Activated CD8-positive, alpha-beta T cell treated with anti-CD3 and anti-CD28 coated beads, Interleukin-2, amount 10 ng/mL, durations not matched to agents 7 days and 5 days (primary cell): ENCODE data around the gene PRICKLE2. TPM values are rescaled to one million over a fixed set of nuclear protein-coding genes. Genes with fewer than 3 reads are reported as not detected.

Source experiments
- ATAC-seq: fragments of 150-1000 bp; cut with Tn5 transposase; one replicate; pipeline ENCODE4 v1.10.0; 2021; ENCODE audit warnings: moderate library complexity
- CTCF ChIA-PET: fragments of 350-600 bp; sonication (Branson Sonifier 250); formaldehyde crosslinking; loops from one replicate; lab custom pipeline; 2021; ENCODE audit warnings: antibody characterized with exemption; lab: Charles Lee
- POLR2A ChIA-PET: fragments of 350-600 bp; sonication (Branson Sonifier 250); formaldehyde crosslinking; loops from one replicate; lab custom pipeline; 2021; ENCODE audit warnings: antibody characterized with exemption; lab: Charles Lee
- DNase-seq: peaks from one replicate; pipeline ENCODE4 v3.0.0-alpha.2; 2020
- H3K27ac Mint-ChIP-seq: one replicate; pipeline ENCODE4 v1.8.0; 2021; ENCODE audit warnings: mild to moderate bottlenecking, mixed read lengths
- H3K27me3 Mint-ChIP-seq: one replicate; pipeline ENCODE4 v1.8.0; 2021; ENCODE audit warnings: low read depth, mixed read lengths
- H3K36me3 Mint-ChIP-seq: one replicate; pipeline ENCODE4 v1.8.0; 2021; ENCODE audit warnings: low read depth, mixed read lengths
- H3K4me1 Mint-ChIP-seq: one replicate; pipeline ENCODE4 v1.8.0; 2021; ENCODE audit warnings: low read depth, mixed read lengths
- H3K4me3 Mint-ChIP-seq: one replicate; pipeline ENCODE4 v1.8.0; 2021; ENCODE audit warnings: mild to moderate bottlenecking, mixed read lengths
- H3K9me3 Mint-ChIP-seq: one replicate; pipeline ENCODE4 v1.8.0; 2022; ENCODE audit warnings: mixed read lengths; ENCODE audit not compliant: insufficient read depth
- total RNA-seq, 2 experiments: library from RNA; stranded (reverse); gene quantifications; one replicate each; pipeline ENCODE4 v1.2.3, GENCODE V29; 2021

PRICKLE2 gene
- total RNA-seq, 2 experiments from 2014 or later = not detected

- Mint-ChIP-seq H3K4me1 (no peaks in the 10 kb centered on the region), H3K36me3 (no peaks in the 10 kb centered on the region), H3K9me3 (no peaks in the 10 kb centered on the region), H3K27ac (no peak overlapping the region), H3K27me3 (no peaks in the 10 kb centered on the region), H3K4me3 (no peak overlapping the region)
- no peak for ATAC-seq
- ChIA-PET POLR2A (no interaction called here), CTCF (no interaction called here)
- DNase-seq = no peak
These were observed 10.2 kb downstream of the PRICKLE2 start for GRCh38 chr3:64215103-64215502.

DNA sequence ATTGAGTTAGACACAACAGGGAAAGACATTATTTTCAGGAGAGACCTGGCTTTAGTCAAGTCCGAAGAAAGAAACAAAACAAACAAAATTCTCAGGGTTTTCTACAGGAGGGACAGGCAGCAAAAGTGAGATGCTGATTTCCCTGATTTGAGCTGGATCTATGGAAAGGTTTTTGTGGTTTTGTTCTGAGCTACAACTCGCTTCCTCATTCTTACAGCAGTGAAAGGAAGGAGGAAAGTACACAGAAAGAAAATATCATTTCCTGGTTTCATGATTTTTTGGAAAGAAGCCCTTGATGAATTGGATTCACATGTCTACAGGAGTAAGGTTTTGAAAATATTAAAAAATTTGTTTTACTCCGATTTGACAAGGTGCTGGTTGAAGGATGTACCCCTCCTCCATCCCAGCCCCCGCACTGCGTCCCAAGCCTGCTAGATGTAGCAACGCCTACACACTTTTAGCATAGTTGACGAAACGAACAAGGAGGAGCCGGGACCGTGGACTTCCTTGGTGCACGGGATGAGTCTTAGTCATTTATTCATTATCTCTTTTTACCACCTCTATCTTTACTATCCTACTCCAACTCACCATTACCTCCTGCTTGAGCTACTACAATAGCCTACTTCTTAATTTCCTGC is 10.8 kb downstream of the PRICKLE2 start:
- CTCF ChIA-PET = no interaction called here
- no peaks in the 10 kb centered on the region for H3K4me1 Mint-ChIP-seq

GRCh38 chr3:64213962-64214379 is 11.3 kb downstream of the PRICKLE2 start:
- no peaks in the 10 kb centered on the region for H3K36me3 Mint-ChIP-seq
- CTCF ChIA-PET = no interaction called here
- H3K27ac Mint-ChIP-seq = no peak overlapping the region
- POLR2A ChIA-PET = no interaction called here
- DNase-seq (no peak), ATAC-seq (no peak)
- H3K9me3 Mint-ChIP-seq = no peaks in the 10 kb centered on the region
- H3K4me3 Mint-ChIP-seq = no peak overlapping the region
- H3K4me1 Mint-ChIP-seq = no peaks in the 10 kb centered on the region
- H3K27me3 Mint-ChIP-seq = no peaks in the 10 kb centered on the region

More for the DNA sequence above, 10.8 kb downstream of the PRICKLE2 start:
- no peaks in the 10 kb centered on the region for H3K36me3 Mint-ChIP-seq
- no peak overlapping the region for H3K27ac Mint-ChIP-seq
- H3K9me3 Mint-ChIP-seq = no peaks in the 10 kb centered on the region
- no peak overlapping the region for H3K4me3 Mint-ChIP-seq
- DNase-seq (no peak), ATAC-seq (no peak)
- POLR2A ChIA-PET = no interaction called here
- H3K27me3 Mint-ChIP-seq = no peaks in the 10 kb centered on the region

DNA sequence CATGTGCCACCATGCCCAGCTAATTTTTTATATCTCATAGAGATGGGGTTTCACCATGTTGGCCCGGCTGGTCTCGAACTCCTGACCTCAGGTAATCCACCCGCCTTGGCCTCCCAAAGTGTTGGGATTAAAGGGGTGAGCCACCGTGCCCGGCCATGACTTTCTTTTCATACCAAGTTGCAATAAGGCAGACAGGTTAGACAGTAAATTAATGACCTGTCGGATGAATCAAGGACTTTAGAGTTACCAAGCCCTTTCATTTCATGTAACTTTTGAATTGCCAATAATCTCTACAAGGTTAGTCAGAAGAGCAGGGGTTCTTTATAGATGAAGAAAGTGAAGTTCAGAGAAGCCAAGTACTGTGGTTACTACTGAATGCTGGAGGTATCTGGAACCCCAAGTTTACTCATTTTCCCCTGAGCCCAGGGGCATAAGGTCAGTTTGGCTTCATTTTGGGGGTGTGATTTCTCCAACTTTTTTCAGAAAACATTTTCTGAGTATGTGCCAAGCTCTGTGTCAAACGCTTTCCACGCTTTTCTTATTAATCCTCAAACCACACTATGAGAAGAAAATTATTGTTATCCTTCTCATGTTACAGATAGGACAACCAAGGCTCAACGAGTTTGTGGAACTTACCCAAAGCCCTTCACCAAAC is 11.9 kb downstream of the PRICKLE2 start:
- no peak for ATAC-seq
- no peak for DNase-seq
- no peaks in the 10 kb centered on the region for H3K27me3 Mint-ChIP-seq
- H3K4me3 Mint-ChIP-seq = no peak overlapping the region
- CTCF ChIA-PET = no interaction called here
- H3K36me3 Mint-ChIP-seq = no peaks in the 10 kb centered on the region
- no peak overlapping the region for H3K27ac Mint-ChIP-seq
- no peaks in the 10 kb centered on the region for H3K9me3 Mint-ChIP-seq
- POLR2A ChIA-PET = no interaction called here
- no peaks in the 10 kb centered on the region for H3K4me1 Mint-ChIP-seq

DNA sequence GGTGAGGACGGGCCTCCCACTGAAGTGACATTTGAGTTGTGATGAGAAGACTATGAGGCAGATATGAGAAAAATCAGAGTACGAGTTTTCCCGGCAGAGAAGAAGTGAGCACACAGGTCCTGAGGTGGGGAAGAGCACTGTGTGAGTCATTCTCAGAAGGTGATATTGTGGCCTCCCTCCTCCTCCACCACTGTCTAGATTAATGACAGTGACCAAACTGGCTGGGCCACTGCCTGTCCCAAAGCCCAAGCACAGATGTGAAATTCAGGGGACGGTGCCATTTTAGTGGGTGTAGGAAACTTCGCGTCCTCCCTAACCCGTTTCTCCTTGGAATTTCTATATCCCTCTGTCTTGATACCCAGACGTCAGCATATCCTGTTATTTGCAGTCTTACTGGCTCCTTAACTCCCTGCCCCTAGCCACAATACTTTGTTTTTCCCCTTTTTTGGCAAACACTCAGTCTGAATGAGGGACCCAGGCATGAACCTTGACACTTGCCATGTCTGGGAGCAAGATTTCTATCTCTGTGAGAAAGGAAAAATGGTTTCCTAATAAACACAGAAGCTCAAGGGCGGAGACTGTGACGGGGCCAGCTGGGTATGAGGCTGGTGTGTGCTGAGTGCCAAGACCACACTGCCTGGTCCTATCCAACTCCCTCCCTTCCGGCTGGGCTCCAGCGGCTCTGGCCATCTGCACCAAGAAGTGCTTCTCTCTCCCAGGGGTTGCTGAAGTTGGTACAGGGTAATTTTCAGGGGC is 15.2 kb downstream of the PRICKLE2 start:
- no peak overlapping the region for H3K27ac Mint-ChIP-seq

GRCh38 chr3:64207289-64208080 is 17.8 kb downstream of the PRICKLE2 start:
- Mint-ChIP-seq H3K27ac (no peak overlapping the region), H3K4me1 (no peaks in the 10 kb centered on the region), H3K36me3 (no peaks in the 10 kb centered on the region), H3K4me3 (no peak overlapping the region), H3K9me3 (no peaks in the 10 kb centered on the region), H3K27me3 (no peaks in the 10 kb centered on the region)
- no peak for ATAC-seq
- ChIA-PET POLR2A (no interaction called here), CTCF (interaction anchor here (1.1 kb wide), 1 partner anchor 120 kb away, joined by 3 read pairs; no protein-coding TSS in a partner anchor)
- no peak for DNase-seq

More for the DNA sequence above, 15.2 kb downstream of the PRICKLE2 start:
- DNase-seq (no peak), ATAC-seq (no peak)
- Mint-ChIP-seq H3K4me1 (no peaks in the 10 kb centered on the region), H3K36me3 (no peaks in the 10 kb centered on the region), H3K27me3 (no peaks in the 10 kb centered on the region), H3K4me3 (no peak overlapping the region), H3K9me3 (no peaks in the 10 kb centered on the region)
- ChIA-PET POLR2A (no interaction called here), CTCF (no interaction called here)

- no peak for DNase-seq
- Mint-ChIP-seq H3K4me1 (no peaks in the 10 kb centered on the region), H3K27me3 (no peaks in the 10 kb centered on the region), H3K9me3 (no peaks in the 10 kb centered on the region), H3K4me3 (no peak overlapping the region), H3K27ac (no peak overlapping the region), H3K36me3 (no peaks in the 10 kb centered on the region)
- CTCF ChIA-PET = no interaction called here
- POLR2A ChIA-PET = no interaction called here
- ATAC-seq = no peak
These were observed 21.0 kb downstream of the PRICKLE2 start for GRCh38 chr3:64203969-64204908.

- Mint-ChIP-seq H3K4me1 (no peaks in the 10 kb centered on the region), H3K4me3 (no peak overlapping the region), H3K36me3 (no peaks in the 10 kb centered on the region), H3K9me3 (no peaks in the 10 kb centered on the region), H3K27ac (no peak overlapping the region), H3K27me3 (no peaks in the 10 kb centered on the region)
- CTCF ChIA-PET = no interaction called here
- ATAC-seq (no peak), DNase-seq (no peak)
- POLR2A ChIA-PET = no interaction called here
These were observed 22.1 kb downstream of the PRICKLE2 start for GRCh38 chr3:64203216-64203615.

DNA sequence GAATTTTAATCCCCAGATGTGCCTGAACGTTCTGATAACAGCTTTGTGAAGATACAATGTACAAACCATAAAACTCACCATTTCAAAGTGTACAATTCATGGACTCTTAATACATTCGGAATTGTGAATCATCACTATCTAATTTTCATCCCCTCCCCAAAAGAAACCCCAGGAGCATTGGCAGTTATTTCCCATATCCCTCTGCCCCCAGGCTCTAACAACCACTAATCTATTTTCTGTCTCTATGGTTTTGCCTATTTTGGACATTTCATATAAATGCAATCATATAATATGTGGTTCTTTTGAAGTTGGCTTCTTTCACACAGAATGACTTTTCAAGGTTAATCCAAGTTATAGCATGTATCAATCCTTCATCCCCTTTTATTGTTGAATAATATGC is 25.3 kb downstream of the PRICKLE2 start:
- Mint-ChIP-seq H3K4me3 (no peak overlapping the region), H3K4me1 (no peaks in the 10 kb centered on the region), H3K9me3 (no peaks in the 10 kb centered on the region), H3K36me3 (no peaks in the 10 kb centered on the region), H3K27ac (no peak overlapping the region), H3K27me3 (no peaks in the 10 kb centered on the region)
- CTCF ChIA-PET = no interaction called here
- POLR2A ChIA-PET = no interaction called here
- ATAC-seq = no peak
- DNase-seq = no peak

DNA sequence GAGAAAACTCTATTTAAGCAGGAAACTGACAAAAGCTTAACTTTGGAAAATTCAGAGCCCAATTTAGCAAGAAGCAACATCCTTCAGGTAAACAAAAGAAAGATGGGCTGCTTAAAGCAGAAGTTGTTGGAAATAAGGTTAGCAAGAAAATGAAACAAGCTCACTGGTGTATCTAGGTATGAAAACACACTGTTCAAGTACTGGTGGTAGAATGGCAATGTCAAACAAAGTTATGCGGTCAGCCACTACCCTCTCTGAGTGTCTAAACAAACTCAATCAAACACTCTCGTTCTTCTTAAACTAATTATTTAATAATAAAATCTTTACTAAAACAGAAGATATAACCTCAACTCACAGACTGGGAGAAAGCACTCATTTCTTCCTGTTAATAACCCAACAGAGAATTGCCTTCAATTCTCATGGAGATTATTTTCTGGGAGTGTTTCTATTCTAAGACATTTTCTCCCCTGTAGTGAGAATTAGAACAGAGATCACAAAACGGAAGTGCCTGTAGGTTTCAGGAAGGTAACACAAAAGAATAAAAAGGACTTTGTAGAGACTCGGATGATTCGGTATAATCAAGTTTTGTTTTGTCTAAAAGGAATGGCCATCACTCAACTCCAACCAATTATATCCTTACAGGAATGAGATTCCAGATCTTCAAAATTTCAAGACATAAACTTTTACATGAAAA is 28.9 kb downstream of the PRICKLE2 start:
- ATAC-seq (no peak), DNase-seq (no peak)
- Mint-ChIP-seq H3K27ac (no peak overlapping the region), H3K27me3 (no peaks in the 10 kb centered on the region), H3K36me3 (no peaks in the 10 kb centered on the region), H3K9me3 (no peaks in the 10 kb centered on the region), H3K4me3 (no peak overlapping the region), H3K4me1 (no peaks in the 10 kb centered on the region)
- POLR2A ChIA-PET = no interaction called here
- CTCF ChIA-PET = no interaction called here
